Gastrocnemius medialis (tissue), 4 donors: Measurements from ENCODE around the gene WASF1.
"Not testable (repeated sequence)": the region's sequence is repeated elsewhere in the genome, so short reads cannot be mapped to it uniquely, and the experiment has no call there.

ENCODE experiments used
- CTCF ChIP-seq, 5 experiments: fragments of 450-650 bp in 3 of 5; fragments of 200-600 bp in 2 of 5; sonication (generic) in 2 of 5; IDR thresholded peaks in 4 of 5; conservative IDR thresholded peaks in 1 of 5; 1 replicate in 4 of 5; 2 replicates in 1 of 5; pipeline ENCODE4 v1.5.1; 2016 to 2019; ENCODE audit warnings: antibody characterized with exemption in 5 of 5, mild to moderate bottlenecking in 3 of 5, moderate library complexity in 3 of 5
- POLR2A ChIP-seq, 2 donors: fragments of 450-650 bp; IDR thresholded peaks; one replicate each; pipeline ENCODE4 v1.6.1; 2017; ENCODE audit warnings: antibody characterized with exemption in 2 of 2, mild to moderate bottlenecking in 2 of 2, moderate library complexity in 2 of 2

- not testable (repeated sequence) for TF ChIP-seq CTCF (IDR thresholded peaks at IDR 0.05 in 4 of 5, conservative IDR thresholded peaks at IDR 0.05 in 1 of 5); POLR2A (IDR thresholded peaks at IDR 0.05)
These were observed 106.0 kb downstream of the WASF1 start for GRCh38 chr6:110073474-110073873.
